GM13976 (cell line): ENCODE results near the gene NETO1.

Source experiments
- DNase-seq: peaks from one replicate; pipeline ENCODE4 v3.0.0; 2012; ENCODE audit warnings: low spot score
- in situ Hi-C: fragments of 300-500 bp; cut with MboI; formaldehyde crosslinking; loops from one replicate; pipeline ENCODE4 v1.12.0; 2022; ENCODE audit warnings: low sequenced_read_pairs, mixed read lengths, inconsistent platforms; ENCODE audit not compliant: unreplicated experiment
- TF ChIP-seq, protein P1 (sequence below): IDR thresholded peaks from 2 replicates; pipeline ENCODE4 v1.5.1; 2012; ENCODE audit warnings: borderline replicate concordance, mild to moderate bottlenecking; ENCODE audit not compliant: insufficient read depth; ENCODE audit errors: extremely low read depth, missing control alignments, control extremely low read depth

Gene NETO1

GRCh38 chr18:72847771-72848170 lies 20.0 kb downstream of the NETO1 start:
- DNase-seq = no peak
- TF ChIP-seq, protein P1, sequence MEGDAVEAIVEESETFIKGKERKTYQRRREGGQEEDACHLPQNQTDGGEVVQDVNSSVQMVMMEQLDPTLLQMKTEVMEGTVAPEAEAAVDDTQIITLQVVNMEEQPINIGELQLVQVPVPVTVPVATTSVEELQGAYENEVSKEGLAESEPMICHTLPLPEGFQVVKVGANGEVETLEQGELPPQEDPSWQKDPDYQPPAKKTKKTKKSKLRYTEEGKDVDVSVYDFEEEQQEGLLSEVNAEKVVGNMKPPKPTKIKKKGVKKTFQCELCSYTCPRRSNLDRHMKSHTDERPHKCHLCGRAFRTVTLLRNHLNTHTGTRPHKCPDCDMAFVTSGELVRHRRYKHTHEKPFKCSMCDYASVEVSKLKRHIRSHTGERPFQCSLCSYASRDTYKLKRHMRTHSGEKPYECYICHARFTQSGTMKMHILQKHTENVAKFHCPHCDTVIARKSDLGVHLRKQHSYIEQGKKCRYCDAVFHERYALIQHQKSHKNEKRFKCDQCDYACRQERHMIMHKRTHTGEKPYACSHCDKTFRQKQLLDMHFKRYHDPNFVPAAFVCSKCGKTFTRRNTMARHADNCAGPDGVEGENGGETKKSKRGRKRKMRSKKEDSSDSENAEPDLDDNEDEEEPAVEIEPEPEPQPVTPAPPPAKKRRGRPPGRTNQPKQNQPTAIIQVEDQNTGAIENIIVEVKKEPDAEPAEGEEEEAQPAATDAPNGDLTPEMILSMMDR = no peak
- in situ Hi-C loops = no loop called here

- TF ChIP-seq, protein P1 = no peak
- in situ Hi-C loops = no loop called here
- DNase-seq = no peak
Measured at GRCh38 chr18:72846736-72847533, 20.9 kb downstream of the NETO1 start.

- in situ Hi-C loops = no loop called here
- no peak for DNase-seq
- TF ChIP-seq, protein P1 = no peak
Measured at GRCh38 chr18:72843743-72844142, 24.0 kb downstream of the NETO1 start.

- no peak for DNase-seq
- TF ChIP-seq, protein P1 = no peak
- in situ Hi-C loops = no loop called here
Measured at GRCh38 chr18:72840109-72840508, 27.7 kb downstream of the NETO1 start.

- TF ChIP-seq, protein P1 = no peak
- in situ Hi-C loops = no loop called here
- DNase-seq = no peak
Measured at GRCh38 chr18:72834731-72835130, 33.1 kb downstream of the NETO1 start.

DNA sequence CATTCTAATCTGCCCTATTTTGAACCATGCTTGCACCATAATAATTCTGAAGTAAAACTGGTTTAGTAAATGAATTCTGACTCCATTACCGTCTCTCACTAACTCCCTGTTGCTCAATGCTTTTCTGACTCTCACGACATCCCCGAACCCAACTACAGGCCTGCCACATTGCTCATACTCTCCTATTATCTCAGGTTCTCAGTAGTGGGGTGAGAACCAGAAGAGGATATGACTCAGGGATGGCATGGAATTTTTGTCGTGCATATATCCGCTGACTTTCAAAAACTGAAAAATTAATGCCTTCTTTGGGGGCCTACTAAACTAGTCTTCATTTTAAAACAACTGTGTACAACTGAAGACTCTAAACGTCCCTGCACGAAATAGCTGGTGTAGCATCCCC lies 34.3 kb downstream of the NETO1 start:
- in situ Hi-C loops = no loop called here
- TF ChIP-seq, protein P1 = no peak
- no peak for DNase-seq
